OCI-LY3 (cell line): ENCODE results near the gene PSPC1.

ENCODE experiments used
- H2AFZ ChIP-seq: fragments of 200-600, 300-600 bp; shearing (Covaris generic); 2 replicates; pipeline ENCODE4 v1.6.0; 2014; ENCODE audit warnings: antibody characterized with exemption, low read depth, low read length
- H3K27ac ChIP-seq: fragments of 200-600, 300-600 bp; sonication (generic); 2 replicates; pipeline ENCODE4 v1.5.1; 2014; ENCODE audit warnings: mild to moderate bottlenecking, low read length, moderate library complexity, mixed read lengths
- H3K27me3 ChIP-seq: fragments of 200-600, 300-600 bp; sonication (generic); 2 replicates; pipeline ENCODE4 v1.6.1; 2014; ENCODE audit warnings: low read depth, low read length, mixed read lengths
- H3K36me3 ChIP-seq: fragments of 200-600, 300-600 bp; sonication (generic); replicated peaks from 2 replicates; pipeline ENCODE3; 2014; ENCODE audit warnings: low read depth, low read length, mixed read lengths
- H3K4me1 ChIP-seq: fragments of 300-600, 200-600 bp; sonication (generic); 2 replicates; pipeline ENCODE4 v1.6.1; 2014; ENCODE audit warnings: low read length, mixed read lengths
- H3K4me2 ChIP-seq: fragments of 200-600, 300-600 bp; sonication (generic); 2 replicates; pipeline ENCODE4 v1.6.1; 2014; ENCODE audit warnings: low read length, mixed read lengths
- H3K4me3 ChIP-seq: fragments of 300-600, 200-600 bp; sonication (generic); 2 replicates; pipeline ENCODE4 v1.5.1; 2014; ENCODE audit warnings: antibody characterized with exemption, mild to moderate bottlenecking, low read length, moderate library complexity
- H3K79me2 ChIP-seq: fragments of 300-600, 200-600 bp; shearing (Covaris generic); 2 replicates; pipeline ENCODE4 v1.6.1; 2014; ENCODE audit warnings: mild to moderate bottlenecking, low read length, mixed read lengths
- H3K9ac ChIP-seq: fragments of 300-600, 200-600 bp; shearing (Covaris generic); 2 replicates; pipeline ENCODE4 v1.6.0; 2014; ENCODE audit warnings: mild to moderate bottlenecking, low read length, moderate library complexity
- H3K9me3 ChIP-seq: fragments of 200-600, 300-600 bp; shearing (Covaris generic); 2 replicates; pipeline ENCODE4 v1.6.1; 2014; ENCODE audit warnings: low read length, mixed read lengths; ENCODE audit not compliant: insufficient read depth
- H4K20me1 ChIP-seq: fragments of 200-600, 300-600 bp; sonication (generic); 2 replicates; pipeline ENCODE4 v1.6.1; 2016; ENCODE audit warnings: low read length, mixed read lengths; ENCODE audit not compliant: insufficient read depth
- EZH2phosphoT487 ChIP-seq: fragments of 200-600 bp; shearing (Covaris generic); IDR thresholded peaks from 2 replicates; pipeline ENCODE4 v1.6.1; 2018; ENCODE audit warnings: antibody characterized with exemption, mixed run types, low read depth
- TF ChIP-seq, protein P1 (sequence below): fragments of 200-600, 300-600 bp; sonication (generic); IDR thresholded peaks from 2 replicates; pipeline ENCODE4 v1.5.1; 2014; ENCODE audit warnings: antibody characterized with exemption, low read length, low read depth

The PSPC1 gene

DNA sequence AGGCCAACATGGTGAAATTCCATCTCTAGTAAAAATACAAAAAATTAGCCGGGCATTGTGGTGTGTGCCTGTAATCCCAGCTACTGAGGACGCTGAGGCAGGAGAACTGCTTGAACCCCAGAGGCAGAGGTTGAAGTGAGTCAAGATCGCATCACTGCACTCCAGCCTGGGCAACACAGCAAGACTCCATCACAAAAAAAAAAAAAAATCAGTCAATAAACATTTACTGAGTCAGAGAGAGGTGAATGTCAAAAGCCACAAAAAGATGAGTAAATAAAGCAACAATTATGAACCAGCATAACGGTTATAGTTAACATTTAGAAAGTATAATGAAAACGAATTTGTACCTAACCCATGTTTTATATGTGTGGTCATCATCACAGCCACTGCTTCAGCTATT lies 23.1 kb downstream of the PSPC1 start:
- no peaks in the 10 kb centered on the region for H3K9me3 ChIP-seq
- no peak overlapping the region for H3K4me2 ChIP-seq
- no peak overlapping the region for H3K4me3 ChIP-seq
- H4K20me1 ChIP-seq: peaks cover 61% of the 10 kb centered on the region
- no peak overlapping the region for H3K27ac ChIP-seq
- H3K4me1 ChIP-seq: no peaks in the 10 kb centered on the region
- no peaks in the 10 kb centered on the region for H3K27me3 ChIP-seq
- TF ChIP-seq EZH2phosphoT487: no peak
- TF ChIP-seq, protein P1, sequence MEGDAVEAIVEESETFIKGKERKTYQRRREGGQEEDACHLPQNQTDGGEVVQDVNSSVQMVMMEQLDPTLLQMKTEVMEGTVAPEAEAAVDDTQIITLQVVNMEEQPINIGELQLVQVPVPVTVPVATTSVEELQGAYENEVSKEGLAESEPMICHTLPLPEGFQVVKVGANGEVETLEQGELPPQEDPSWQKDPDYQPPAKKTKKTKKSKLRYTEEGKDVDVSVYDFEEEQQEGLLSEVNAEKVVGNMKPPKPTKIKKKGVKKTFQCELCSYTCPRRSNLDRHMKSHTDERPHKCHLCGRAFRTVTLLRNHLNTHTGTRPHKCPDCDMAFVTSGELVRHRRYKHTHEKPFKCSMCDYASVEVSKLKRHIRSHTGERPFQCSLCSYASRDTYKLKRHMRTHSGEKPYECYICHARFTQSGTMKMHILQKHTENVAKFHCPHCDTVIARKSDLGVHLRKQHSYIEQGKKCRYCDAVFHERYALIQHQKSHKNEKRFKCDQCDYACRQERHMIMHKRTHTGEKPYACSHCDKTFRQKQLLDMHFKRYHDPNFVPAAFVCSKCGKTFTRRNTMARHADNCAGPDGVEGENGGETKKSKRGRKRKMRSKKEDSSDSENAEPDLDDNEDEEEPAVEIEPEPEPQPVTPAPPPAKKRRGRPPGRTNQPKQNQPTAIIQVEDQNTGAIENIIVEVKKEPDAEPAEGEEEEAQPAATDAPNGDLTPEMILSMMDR: no peak
- H3K79me2 ChIP-seq: peaks cover 100% of the 10 kb centered on the region
- H2AFZ ChIP-seq: no peak overlapping the region
- H3K9ac ChIP-seq: no peak overlapping the region
- peaks cover 62% of the 10 kb centered on the region for H3K36me3 ChIP-seq

DNA sequence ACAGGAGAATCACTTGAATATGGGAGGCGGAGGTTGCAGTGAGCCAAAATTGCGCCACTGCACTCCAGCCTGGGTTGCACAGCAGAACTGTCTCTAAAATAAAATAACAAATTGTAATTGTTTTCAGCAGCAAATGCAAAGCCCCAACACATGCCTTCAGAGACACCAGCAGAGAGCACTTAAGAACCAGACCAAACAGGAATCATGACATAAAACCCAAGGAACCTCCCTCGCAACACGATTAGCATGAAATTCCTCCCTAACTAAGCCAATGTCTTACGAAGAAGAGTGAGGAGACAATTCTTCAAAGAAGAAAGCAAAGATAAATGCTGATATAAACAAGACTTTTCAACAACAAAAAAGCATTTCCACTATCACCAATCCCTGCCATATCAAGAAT lies 40.1 kb downstream of the PSPC1 start:
- Histone ChIP-seq H3K27ac (no peak overlapping the region), H3K27me3 (no peaks in the 10 kb centered on the region), H4K20me1 (peaks cover 5% of the 10 kb centered on the region), H3K4me3 (no peak overlapping the region), H2AFZ (no peak overlapping the region), H3K4me2 (no peak overlapping the region), H3K9ac (no peak overlapping the region), H3K9me3 (no peaks in the 10 kb centered on the region), H3K36me3 (peaks cover 23% of the 10 kb centered on the region), H3K79me2 (peaks cover 93% of the 10 kb centered on the region), H3K4me1 (no peaks in the 10 kb centered on the region)
- TF ChIP-seq, protein P1: no peak
- no peak for TF ChIP-seq EZH2phosphoT487

DNA sequence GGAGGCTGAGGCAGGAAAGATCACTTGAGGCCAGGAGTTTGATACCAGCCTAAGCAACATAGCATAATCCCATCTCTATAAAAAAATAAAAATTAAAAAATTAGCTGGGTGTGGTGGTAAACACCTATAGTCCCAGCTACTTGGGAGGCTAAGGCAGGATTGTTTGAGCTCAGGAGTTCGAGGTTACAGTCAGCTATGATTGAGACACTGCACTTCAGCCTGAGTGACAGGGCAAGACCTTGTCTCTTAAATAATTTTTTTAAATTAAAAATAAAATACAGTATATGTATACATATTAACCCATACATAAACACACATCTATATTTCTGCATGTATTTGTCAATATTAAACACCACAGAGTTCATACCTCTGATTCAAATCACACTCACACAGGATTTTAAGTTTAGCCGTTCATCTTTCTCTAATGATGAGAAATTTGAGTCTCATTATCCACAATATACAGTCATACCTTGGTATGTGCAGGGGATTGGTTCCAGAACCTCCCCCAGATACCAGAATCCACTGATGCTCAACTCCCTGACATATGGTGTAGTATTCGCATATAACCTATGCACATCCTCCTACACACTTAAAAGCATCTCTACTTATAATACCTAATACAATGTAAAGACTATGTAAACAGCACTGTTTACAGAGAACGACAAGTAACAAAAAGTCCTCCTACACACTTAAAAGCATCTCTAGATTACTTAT lies 44.7 kb downstream of the PSPC1 start:
- Histone ChIP-seq H4K20me1 (peaks cover 13% of the 10 kb centered on the region), H3K36me3 (peaks cover 36% of the 10 kb centered on the region), H3K79me2 (peaks cover 92% of the 10 kb centered on the region)

DNA sequence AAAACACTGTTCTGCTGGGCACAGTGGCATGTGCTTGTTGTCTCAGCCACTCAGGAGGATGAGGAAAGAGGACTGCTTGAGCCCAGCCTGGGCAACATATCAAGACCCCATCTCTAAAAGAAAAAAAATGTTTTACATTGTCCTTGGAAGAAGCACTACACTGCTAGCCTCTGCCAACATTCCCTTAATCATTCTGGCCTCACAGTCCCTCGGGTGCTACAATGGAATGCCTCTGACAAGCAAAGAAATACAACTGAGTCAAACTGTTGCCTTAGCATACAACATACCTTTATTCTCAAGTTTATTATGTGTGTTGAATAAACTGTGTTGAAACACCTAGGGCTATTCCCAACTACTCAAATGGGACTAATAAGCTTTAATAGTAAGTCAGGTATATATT lies 56.1 kb downstream of the PSPC1 start:
- no peak overlapping the region for H3K9ac ChIP-seq
- no peak for TF ChIP-seq EZH2phosphoT487
- TF ChIP-seq, protein P1: no peak
- peaks cover 18% of the 10 kb centered on the region; the same call in 1 of the 2 replicates for H4K20me1 ChIP-seq
- no peaks in the 10 kb centered on the region for H3K9me3 ChIP-seq
- H3K4me2 ChIP-seq: no peak overlapping the region
- peaks cover 48% of the 10 kb centered on the region for H3K36me3 ChIP-seq
- no peaks in the 10 kb centered on the region for H3K27me3 ChIP-seq
- H3K4me1 ChIP-seq: 0 out of 2 replicates have a peak, but pooled peaks cover 4% of the 10 kb centered on the region
- no peak overlapping the region for H3K4me3 ChIP-seq
- peaks cover 89% of the 10 kb centered on the region for H3K79me2 ChIP-seq
- no peak overlapping the region for H3K27ac ChIP-seq
- H2AFZ ChIP-seq: no peak overlapping the region

More for the DNA sequence above, 44.7 kb downstream of the PSPC1 start:
- Histone ChIP-seq H3K9ac (no peak overlapping the region), H3K4me1 (no peaks in the 10 kb centered on the region), H3K4me2 (no peak overlapping the region), H3K4me3 (no peak overlapping the region), H3K27ac (no peak overlapping the region), H3K27me3 (no peaks in the 10 kb centered on the region), H2AFZ (no peak overlapping the region), H3K9me3 (no peaks in the 10 kb centered on the region)
- no peak for TF ChIP-seq EZH2phosphoT487
- TF ChIP-seq, protein P1: no peak
